Fibroblast of skin of scalp (primary cell): ENCODE results near the gene SERPINB7. TPM values are rescaled to one million over a fixed set of nuclear protein-coding genes. Genes with fewer than 3 reads are reported as not detected.
"Not testable (repeated sequence)": the region's sequence is repeated elsewhere in the genome, so short reads cannot be mapped to it uniquely, and the experiment has no call there.

Experiments
- DNase-seq: peaks from one replicate; pipeline ENCODE4 v3.0.0-alpha.2; 2013
- polyA plus RNA-seq, 2 experiments: library from polyadenylated mRNA; unstranded; fragments of 120-200 nt; gene quantifications; one replicate each; pipeline ENCODE4 v1.2.1, GENCODE V29; 2013; ENCODE audit not compliant: insufficient read length in 2 of 2

The SERPINB7 gene
- 1.1 TPM for polyA plus RNA-seq (2013, experiment 1 of 2; ENCODE audit: insufficient read length)
- 1.2 TPM for polyA plus RNA-seq (2013, experiment 2 of 2; ENCODE audit: insufficient read length)

DNA sequence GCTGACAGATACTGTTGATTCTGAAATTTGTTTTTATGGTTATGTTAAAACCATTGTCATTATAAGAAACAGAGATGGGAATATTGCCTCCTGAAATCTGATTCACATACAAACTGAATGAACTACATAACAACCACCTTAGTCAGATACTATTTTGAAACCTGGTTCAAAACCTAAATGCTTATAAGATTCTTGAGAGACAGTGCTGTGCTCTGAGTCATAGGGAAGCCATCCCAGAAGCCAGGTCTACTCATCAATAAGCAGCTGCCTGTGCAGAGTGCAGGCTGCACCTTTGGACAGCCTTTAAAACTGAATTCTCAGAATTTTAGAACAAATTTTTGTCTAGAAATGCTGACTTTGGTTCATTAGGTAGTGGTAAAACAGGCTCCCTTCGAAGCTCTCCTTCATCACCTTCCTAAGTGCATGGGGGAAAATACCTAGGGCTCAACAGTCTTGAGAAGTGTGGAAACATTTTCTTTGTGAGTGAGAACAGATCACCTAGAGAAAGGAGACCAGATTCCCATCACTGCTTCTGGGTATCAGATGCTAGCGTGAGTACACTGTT lies at the start of gene SERPINB7:
Gene SERPINB7, plus strand, starts transcription at position 253 of the 565 bp plus-strand sequence. CDS start 6,955 bp downstream, outside the sequence.
- peak; percentile 80 for DNase-seq

- no peak for DNase-seq
These were observed 49.3 kb upstream of the SERPINB7 start for GRCh38 chr18:63725682-63726480.

DNA sequence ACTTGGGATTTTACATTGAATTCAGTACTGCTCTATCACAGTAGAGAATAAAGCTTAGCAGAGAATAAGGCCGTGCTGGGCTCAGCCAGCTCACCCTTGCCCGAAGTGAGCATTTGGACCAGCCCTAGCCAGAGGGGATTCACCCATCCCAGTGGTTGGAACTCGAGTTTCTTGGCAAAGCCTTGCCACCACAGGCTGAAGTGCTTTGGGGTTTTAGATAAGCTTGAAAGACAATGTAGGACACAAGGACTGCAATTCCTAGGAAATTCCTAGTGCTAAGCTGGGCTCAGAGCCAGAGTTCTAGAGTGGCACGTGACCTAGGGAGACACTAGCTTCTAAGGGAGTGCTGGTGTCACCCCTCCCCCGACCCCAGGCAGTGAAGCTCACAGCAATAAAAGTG lies 44.4 kb upstream of the SERPINB7 start:
- DNase-seq: peak; percentile 12

DNA sequence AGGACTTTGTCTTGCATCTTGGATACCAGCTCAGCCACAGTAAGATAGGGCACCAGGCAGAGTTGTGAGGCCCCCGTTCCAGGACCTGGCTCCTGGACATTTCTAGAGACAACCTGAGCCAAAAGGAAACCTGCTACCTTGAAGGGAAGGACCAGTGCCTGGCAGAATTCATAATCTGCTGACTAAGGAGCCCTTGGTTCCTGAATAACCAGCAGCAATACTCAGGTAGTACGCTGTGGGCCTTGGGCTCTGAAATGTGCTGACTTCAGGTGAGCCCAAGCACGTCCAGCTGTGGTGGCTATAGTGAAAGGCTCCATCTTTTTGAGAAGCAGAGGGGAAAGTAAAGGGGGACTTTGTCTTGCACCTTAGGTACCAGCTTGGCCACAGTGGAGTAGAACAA lies 44.0 kb upstream of the SERPINB7 start:
- no peak for DNase-seq

- DNase-seq: no peak
These were observed 38.3 kb upstream of the SERPINB7 start for GRCh38 chr18:63736876-63737275.

- DNase-seq: peak; percentile 50
These were observed 33.4 kb upstream of the SERPINB7 start for GRCh38 chr18:63741769-63742168.

- DNase-seq: no peak
These were observed 28.2 kb upstream of the SERPINB7 start for GRCh38 chr18:63747006-63747405.

- DNase-seq: no peak
These were observed 25.7 kb upstream of the SERPINB7 start for GRCh38 chr18:63749489-63749888.

DNA sequence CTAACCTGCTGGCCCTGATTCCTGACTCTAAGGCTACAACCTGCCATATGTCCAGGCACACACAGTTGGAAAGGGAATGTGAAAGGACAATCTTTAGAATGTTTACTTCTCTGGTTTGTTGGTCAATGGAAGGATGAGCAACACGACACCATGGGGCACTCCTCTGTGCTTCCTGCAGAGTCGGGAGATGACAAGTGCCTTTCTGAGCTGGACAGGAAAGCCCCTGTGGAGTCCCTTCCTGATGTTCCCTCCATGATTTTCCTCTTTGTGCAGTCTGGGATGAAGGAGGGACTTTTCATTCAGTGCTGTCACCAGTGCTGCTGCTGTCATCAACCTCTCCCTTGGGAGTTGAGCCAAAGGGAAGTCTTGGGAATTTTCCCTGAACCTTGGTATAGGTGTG lies 22.6 kb upstream of the SERPINB7 start:
- DNase-seq: no peak

DNA sequence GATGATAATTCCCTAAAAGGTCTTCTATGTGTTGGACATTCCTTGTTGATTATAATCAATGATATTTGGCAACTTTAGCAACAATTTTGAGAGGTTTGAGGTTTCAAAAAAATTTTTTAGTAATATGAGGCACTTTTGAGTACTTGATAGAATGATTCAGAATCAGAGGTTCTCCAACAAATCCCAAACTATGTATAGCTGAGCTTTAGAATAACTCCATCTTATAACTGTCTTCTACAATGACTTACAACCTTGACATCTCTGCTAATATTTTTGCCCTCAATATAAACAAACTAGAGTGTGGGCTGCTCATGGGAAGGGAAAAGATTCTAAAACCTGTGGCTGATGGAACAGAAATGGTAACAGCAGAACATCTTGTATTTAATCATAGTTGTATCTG lies 21.5 kb upstream of the SERPINB7 start:
- DNase-seq: peak; percentile 23

GRCh38 chr18:63757541-63757940 lies 17.7 kb upstream of the SERPINB7 start:
- DNase-seq: no peak

GRCh38 chr18:63758615-63759240 lies 16.5 kb upstream of the SERPINB7 start:
- DNase-seq: peak; percentile 19

DNA sequence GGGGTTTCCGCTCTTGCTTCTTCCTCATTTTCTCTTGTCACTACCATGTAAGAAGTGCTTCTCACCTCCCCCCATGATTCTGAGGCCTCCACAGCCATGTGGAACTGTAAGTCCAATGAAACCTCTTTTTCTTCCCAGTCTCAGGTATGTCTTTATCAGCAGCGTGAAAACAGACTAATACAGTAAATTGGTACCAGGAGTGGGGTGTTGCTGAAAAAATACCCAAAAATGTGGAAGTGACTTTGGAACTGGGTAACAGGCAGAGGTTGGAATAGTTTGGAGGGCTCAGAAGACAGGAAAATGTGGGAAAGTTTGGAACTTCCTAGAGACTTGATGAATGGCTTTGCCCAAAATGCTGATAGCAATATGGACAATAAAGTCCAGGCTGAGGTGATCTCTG lies 15.4 kb upstream of the SERPINB7 start:
- DNase-seq: not testable (repeated sequence)

DNA sequence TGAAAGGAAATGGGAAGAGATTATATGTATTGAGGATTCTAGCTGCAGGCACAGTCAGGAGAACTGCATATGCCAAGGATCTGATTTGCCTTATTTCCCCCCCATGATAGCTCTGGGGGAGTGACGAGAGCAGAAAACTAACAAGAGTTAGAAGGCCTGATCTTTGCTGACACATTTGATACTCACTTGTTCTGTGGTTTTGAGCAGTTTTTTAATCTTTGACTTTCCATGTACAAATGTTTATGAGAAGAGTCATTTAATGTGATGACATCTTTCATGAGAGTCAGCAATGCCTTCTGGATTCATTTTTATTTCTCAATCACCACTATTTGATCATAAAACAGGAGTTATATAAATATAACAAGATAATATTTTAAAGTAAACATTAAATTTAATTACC lies 12.7 kb upstream of the SERPINB7 start:
- DNase-seq: peak; percentile 80

GRCh38 chr18:63763831-63764600 lies 11.2 kb upstream of the SERPINB7 start:
- DNase-seq: peak; percentile 54

GRCh38 chr18:63765837-63766236 lies 9.4 kb upstream of the SERPINB7 start:
- no peak for DNase-seq

GRCh38 chr18:63773551-63773950 lies 1.7 kb upstream of the SERPINB7 start:
- no peak for DNase-seq

DNA sequence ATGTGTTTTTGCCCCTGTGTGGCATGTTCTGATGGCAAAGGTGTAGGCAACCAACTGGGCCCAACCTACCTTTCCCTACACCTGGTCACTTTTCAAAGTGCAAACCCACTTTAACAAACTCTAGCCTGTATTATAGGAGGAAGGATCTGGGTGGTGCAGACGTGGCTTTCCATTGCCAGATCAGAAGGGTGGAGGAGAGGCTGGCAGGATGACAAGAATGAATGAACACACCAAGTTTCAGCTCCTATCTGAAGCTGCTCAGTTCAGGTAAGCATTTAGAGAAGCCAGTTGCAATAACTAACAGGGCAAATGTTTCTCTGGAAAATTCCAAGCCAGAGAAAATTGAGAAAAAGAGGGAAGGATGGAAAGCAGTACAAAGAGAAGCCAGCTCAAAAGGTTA lies 707 bp upstream of the SERPINB7 start:
- no peak for DNase-seq

GRCh38 chr18:63779386-63779785 lies 4.2 kb downstream of the SERPINB7 start:
- DNase-seq: no peak

DNA sequence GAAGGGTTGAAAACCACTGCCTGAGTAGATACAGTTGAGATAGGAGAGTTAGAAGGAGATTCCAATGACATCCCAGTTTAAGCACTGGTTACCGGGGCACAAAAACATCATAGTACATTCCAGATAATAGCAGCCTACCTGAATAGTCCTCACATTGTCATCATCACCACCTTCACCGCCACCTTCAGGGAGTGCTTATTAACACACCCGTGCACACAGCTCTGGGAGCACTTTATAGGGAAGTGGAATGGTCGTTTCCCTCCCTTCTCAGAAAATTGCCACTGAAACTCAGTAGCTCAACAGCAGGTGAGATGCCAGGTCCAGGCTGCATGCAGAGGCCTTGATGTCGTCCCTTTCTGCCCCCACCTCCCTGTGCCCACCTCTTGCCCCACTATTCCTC lies 8.2 kb downstream of the SERPINB7 start:
- DNase-seq: no peak

- DNase-seq: no peak
These were observed 9.7 kb downstream of the SERPINB7 start for GRCh38 chr18:63784787-63785452.

- DNase-seq: no peak
These were observed 12.5 kb downstream of the SERPINB7 start for GRCh38 chr18:63787673-63788072.
